GM19351 (cell line): ENCODE data around the gene RHOXF1.
"Not testable (repeated sequence)": the region's sequence is repeated elsewhere in the genome, so short reads cannot be mapped to it uniquely, and the experiment has no call there.

Source experiments
- ATAC-seq: cut with Tn5 transposase; IDR thresholded peaks from one replicate; pipeline ENCODE4 v1.9.1; 2021; ENCODE audit warnings: mild to moderate bottlenecking, moderate library complexity; ENCODE audit not compliant: unreplicated experiment

RHOXF1 gene

GRCh38 chrX:120087289-120088017 lies 28.3 kb downstream of the RHOXF1 start:
- no peak for ATAC-seq

GRCh38 chrX:120085553-120086185 lies 30.0 kb downstream of the RHOXF1 start:
- ATAC-seq, result not testable (repeated sequence)

GRCh38 chrX:120077590-120077989 lies 38.1 kb downstream of the RHOXF1 start, which contains the start of gene RHOXF2B:
Gene RHOXF2B, minus strand, starts transcription at chrX:120077690. Its CDS starts 138 bp downstream, at chrX:120077552.
- not testable (repeated sequence) for ATAC-seq

- ATAC-seq, result not testable (repeated sequence)
Measured at GRCh38 chrX:120066169-120066568, 49.5 kb downstream of the RHOXF1 start.
